ENCODE data around the gene TPSB2.
"Not testable (repeated sequence)": the region's sequence is repeated elsewhere in the genome, so short reads cannot be mapped to it uniquely, and the experiment has no call there.

TPSB2 gene

GRCh38 chr16:1240436-1240835, 10.5 kb upstream of the TPSB2 start, which contains the start of gene TPSAB1:
TSS of gene TPSAB1 (plus strand) at chr16:1240705. CDS start at chr16:1240939, 234 bp downstream.
- not testable (repeated sequence) for DNase-seq

- DNase-seq: not testable (repeated sequence)
Measured at GRCh38 chr16:1239575-1239974, 9.6 kb upstream of the TPSB2 start.

GRCh38 chr16:1238909-1239308, 8.9 kb upstream of the TPSB2 start:
- not testable (repeated sequence) for DNase-seq

GRCh38 chr16:1237990-1238389, 8.0 kb upstream of the TPSB2 start:
- DNase-seq: no peak

- DNase-seq: not testable (repeated sequence)
Measured at GRCh38 chr16:1236659-1237058, 6.7 kb upstream of the TPSB2 start.

- DNase-seq: not testable (repeated sequence)
Measured at GRCh38 chr16:1232049-1232748, 2.2 kb upstream of the TPSB2 start.

GRCh38 chr16:1231301-1231700, 1.3 kb upstream of the TPSB2 start:
- DNase-seq: not testable (repeated sequence)

GRCh38 chr16:1230471-1231212, 658 bp upstream of the TPSB2 start:
- not testable (repeated sequence) for DNase-seq

GRCh38 chr16:1229476-1229875, 508 bp downstream of the TPSB2 start:
- not testable (repeated sequence) for DNase-seq

GRCh38 chr16:1228227-1228626, 1.8 kb downstream of the TPSB2 start:
- not testable (repeated sequence) for DNase-seq

- not testable (repeated sequence) for DNase-seq
Measured at GRCh38 chr16:1226692-1227091, 3.3 kb downstream of the TPSB2 start.

- not testable (repeated sequence) for DNase-seq
Measured at GRCh38 chr16:1225728-1226311, 4.2 kb downstream of the TPSB2 start.

GRCh38 chr16:1225051-1225451, 4.9 kb downstream of the TPSB2 start, which contains the start of gene TPSG1:
TSS of gene TPSG1 (minus strand) at chr16:1225268. CDS start at chr16:1225252, 16 bp downstream.
- no peak for DNase-seq

GRCh38 chr16:1224558-1224957, 5.4 kb downstream of the TPSB2 start:
- DNase-seq: no peak

- DNase-seq: no peak
Measured at GRCh38 chr16:1223355-1224214, 6.4 kb downstream of the TPSB2 start.

- no peak for DNase-seq
Measured at GRCh38 chr16:1222553-1223354, 7.2 kb downstream of the TPSB2 start.

GRCh38 chr16:1221628-1222552, 8.1 kb downstream of the TPSB2 start:
- no peak for DNase-seq

- no peak for DNase-seq
Measured at GRCh38 chr16:1220841-1221627, 8.9 kb downstream of the TPSB2 start.

GRCh38 chr16:1220098-1220728, 9.8 kb downstream of the TPSB2 start:
- DNase-seq: no peak
